PFSK-1 (cell line): ENCODE measurements around the gene PEX11G.

Experiments
- FOXP2 ChIP-seq: optimal IDR thresholded peaks from 2 replicates; pipeline ENCODE3; 2011; ENCODE audit warnings: borderline replicate concordance, control low read depth, inconsistent platforms; ENCODE audit not compliant: insufficient read depth; ENCODE audit errors: extremely low read length, extremely low read depth
- POLR2AphosphoS5 ChIP-seq: IDR thresholded peaks from 2 replicates; pipeline ENCODE4 v1.6.1; 2012; ENCODE audit warnings: low read depth, mild to moderate bottlenecking, control low read depth, low read length, moderate library complexity
- REST ChIP-seq, 2 experiments: IDR thresholded peaks; 2 replicates each; pipeline versions ENCODE4 v1.6.1 to v1.8.0; 2011 to 2012; ENCODE audit warnings: low read depth in 2 of 2, low read length in 2 of 2, control low read depth in 1 of 2, inconsistent platforms in 1 of 2, mild to moderate bottlenecking in 1 of 2, moderate library complexity in 1 of 2; ENCODE audit not compliant: insufficient read depth in 1 of 2
- SIN3A ChIP-seq: IDR thresholded peaks from 2 replicates; pipeline ENCODE4 v1.6.1; 2012; ENCODE audit warnings: mild to moderate bottlenecking, low read length, moderate library complexity, borderline replicate concordance; ENCODE audit not compliant: insufficient read depth

GRCh38 chr19:7454998-7455397 lies 33.8 kb downstream of the PEX11G start:
- no peak for TF ChIP-seq FOXP2
- TF ChIP-seq POLR2AphosphoS5, result no peak
- TF ChIP-seq REST (IDR thresholded peaks at IDR 0.05; ENCODE audit: insufficient read depth in 1 of 2, low read depth in 2 of 2, low read length in 2 of 2), result no peak
- no peak for TF ChIP-seq SIN3A
